NCI-H460 (cell line): ENCODE measurements around the gene RPL19. TPM values are rescaled to one million over a fixed set of nuclear protein-coding genes. Genes with fewer than 3 reads are reported as not detected.
"Not testable (repeated sequence)": the region's sequence is repeated elsewhere in the genome, so short reads cannot be mapped to it uniquely, and the experiment has no call there.

Experiments used
- DNase-seq: peaks from one replicate; pipeline ENCODE4 v3.0.0-alpha.2; 2016; ENCODE audit warnings: low read depth; ENCODE audit errors: extremely low read depth
- polyA plus RNA-seq: library from polyadenylated mRNA; depleted of rRNA; stranded (reverse); fragments of >200 nt; gene quantifications from 2 replicates; pipeline ENCODE4 v1.2.3, GENCODE V29; 2014; cell fraction: nucleus; rRNA removed
- total RNA-seq: library from RNA; depleted of rRNA; stranded (reverse); fragments of >200 nt; shearing (Covaris generic); gene quantifications from 2 replicates; pipeline ENCODE4 v1.2.3, GENCODE V29; 2014; rRNA removed

The RPL19 gene
- 4,756 and 4,857 TPM in 2 replicates for total RNA-seq
- polyA plus RNA-seq = 2,493 and 2,828 TPM in 2 replicates

DNA sequence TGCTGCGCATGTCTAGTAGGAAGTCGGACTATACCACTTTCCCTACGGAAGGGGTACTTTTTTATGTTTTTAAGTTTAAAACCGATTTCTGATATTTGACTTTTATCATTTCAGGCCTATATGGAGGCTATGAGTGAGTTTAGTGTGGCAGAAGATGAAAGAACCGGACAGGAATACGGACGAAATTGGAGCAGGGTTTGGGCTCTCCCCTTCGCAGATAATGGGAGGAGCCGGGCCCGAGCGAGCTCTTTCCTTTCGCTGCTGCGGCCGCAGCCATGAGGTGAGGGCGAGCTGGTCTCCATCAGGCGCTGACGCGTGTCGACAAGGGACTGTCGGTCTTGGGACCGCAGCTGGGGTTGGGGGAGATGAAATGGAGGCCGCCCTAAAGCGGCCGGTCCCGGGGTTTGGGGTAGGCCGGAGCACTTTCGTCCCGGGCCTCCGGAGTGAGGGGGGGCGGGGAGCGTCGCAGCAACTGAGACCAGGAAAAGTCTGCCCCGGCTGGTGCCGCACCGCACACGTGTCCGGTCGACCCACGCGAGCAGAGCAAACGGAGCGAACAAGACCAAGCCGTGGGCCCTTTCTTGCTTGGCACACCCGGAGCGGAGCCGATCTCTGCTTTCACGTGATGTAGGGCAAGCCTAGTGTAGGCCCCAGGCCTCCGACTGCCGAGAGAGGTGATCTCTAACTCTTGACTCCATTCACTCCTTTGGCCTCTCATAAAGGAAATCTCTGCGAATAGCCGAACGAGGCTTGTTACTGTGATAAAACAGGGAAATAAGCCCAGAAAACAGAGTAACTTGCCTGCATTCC lies at the start of gene RPL19:
TSS of gene RPL19 (plus strand) at position 214 of the 810 bp plus-strand sequence. CDS start at position 276, 62 bp downstream.
- DNase-seq = no peak

DNA sequence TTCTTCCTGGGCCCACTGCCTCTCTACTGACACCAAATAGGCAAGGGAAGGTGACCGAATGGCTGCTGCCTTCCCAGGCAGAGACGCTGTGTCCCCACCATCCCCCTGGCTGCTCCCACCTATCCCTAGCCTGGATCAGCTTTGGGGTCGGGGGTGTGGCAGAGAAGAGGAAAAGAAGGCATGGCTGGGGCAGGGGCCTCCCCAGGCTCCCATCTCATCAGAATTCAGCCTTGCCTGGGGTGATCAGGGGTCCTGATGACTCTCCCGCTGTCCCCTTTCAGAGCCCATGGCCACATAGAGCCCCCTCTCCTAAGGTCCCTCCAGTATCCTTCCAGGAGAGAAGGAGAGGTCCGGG lies 49.3 kb upstream of the RPL19 start:
- DNase-seq = no peak

DNA sequence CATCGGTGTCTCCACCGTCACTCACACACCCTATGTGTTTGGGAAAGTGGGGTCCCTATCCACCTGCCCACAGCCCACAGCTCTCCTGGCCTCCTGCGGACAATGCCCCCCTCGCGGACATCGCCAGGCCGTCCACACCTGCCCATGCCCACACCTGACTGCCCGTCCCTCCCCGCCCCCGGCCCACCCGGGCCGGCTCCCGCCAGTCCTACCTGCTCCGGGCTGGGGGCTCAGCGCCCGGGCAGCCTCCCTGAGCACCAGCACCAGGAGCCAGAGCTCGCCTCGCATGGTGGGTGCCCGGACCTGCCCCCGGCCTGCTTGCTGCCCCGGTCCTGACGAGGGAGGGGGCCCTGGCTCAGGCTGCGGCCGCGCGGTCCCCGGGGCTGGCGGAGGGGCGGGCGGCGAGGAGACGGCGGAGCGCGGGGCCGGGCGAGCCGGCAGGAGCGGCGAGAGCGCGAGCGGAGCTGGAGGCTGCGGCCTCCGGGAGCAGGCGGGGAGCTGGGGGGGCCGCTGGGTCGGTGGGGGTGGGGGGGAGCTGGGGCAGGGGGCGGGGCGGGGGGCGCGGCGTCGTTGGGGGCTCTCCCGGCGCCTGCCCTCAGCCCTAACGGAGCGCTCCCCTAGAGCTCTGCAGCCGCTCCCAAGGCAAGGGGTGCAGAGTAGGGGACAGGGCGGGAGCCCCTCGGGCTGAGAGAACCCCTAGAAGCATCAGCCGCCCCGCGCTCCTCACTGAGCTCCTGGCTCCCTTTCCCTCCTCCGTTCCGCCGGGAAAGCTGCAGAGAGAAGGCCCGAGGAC lies 48.7 kb upstream of the RPL19 start, which contains the start of gene PLXDC1:
TSS of gene PLXDC1 (minus strand) at position 488 of the 793 bp plus-strand sequence. CDS start at position 288, 200 bp downstream.
- no peak for DNase-seq

DNA sequence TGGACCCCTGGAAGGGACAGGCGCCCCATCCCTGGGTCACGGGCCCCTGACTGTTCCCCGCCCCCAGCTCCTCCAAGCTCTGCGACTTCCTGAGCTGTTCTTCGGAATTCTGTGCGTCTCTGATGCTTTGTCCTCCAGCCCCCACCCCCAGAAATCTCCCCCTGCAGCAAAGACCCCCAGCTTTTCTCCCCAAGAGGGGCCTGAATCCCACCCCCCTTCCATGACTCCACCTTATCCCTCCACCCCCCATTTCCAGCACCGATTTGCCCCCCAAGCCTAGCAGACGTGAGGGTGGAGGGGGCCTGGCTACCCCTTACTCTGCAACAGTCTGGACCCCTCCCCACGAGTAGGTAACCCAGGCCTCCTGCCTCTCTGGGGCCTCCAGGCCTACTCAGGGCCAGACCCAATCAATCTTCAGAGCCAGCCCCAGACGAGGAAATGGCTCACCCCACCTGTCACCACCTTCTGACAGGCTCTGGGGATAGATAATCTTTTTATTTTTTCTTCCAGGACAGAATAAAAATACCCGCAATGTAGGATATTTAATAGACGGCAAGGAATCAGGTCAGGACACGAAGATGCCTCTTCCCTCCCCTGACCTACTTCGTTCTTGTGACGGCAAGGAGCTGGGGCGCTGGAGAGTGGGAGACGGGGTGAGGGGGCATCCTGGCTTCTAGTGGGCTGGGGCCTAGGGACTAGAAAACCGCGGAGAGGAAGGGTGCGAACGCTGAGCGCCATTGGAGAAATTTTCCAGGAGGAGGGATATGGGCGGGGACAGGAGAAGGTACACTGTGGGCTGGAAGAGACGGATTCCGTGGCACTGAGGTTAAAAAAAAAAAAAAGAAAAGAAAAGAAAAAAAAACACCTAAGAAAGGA lies 47.9 kb upstream of the RPL19 start:
- no peak for DNase-seq

DNA sequence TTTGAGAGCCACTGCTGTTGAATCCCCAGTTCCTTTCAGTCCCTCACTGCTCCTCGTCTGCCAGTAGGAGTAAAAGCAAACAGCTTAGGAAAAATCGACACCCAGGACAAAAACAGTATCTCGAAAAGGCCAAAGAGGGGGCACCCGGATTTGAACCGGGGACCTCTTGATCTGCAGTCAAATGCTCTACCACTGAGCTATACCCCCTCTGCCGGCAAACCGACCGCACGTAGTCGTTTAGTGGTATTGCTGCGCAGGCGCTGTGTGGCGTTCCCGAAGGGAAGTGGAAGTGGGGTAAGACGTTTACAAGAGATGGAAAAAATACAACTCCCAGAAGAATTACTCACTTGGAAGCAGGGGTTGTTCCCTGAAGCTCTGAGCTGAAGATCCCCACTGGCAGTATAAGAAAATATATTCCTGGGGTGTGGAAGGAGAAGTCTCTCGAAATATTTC lies 46.5 kb upstream of the RPL19 start:
- peak; percentile 88 for DNase-seq

DNA sequence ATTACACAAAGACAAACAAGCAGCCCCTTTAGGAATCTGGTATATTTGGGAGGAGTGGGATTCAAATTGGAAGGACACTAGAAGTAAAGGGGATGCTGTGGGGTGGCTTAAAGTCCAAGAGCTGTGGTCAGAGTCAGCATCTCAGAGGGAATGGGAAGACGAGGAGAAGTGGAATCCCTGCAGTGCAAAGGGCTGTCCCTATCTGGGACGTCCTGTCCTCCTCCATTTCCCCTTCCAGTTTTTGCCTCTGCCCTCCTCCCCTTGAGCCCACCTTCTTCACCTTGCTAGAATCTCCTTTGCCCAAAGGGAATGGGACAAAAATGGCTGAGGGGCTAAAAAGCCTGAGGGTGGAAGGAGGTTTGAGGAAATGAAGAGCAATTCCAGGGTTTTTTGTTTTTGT lies 44.4 kb upstream of the RPL19 start:
- DNase-seq = no peak

DNA sequence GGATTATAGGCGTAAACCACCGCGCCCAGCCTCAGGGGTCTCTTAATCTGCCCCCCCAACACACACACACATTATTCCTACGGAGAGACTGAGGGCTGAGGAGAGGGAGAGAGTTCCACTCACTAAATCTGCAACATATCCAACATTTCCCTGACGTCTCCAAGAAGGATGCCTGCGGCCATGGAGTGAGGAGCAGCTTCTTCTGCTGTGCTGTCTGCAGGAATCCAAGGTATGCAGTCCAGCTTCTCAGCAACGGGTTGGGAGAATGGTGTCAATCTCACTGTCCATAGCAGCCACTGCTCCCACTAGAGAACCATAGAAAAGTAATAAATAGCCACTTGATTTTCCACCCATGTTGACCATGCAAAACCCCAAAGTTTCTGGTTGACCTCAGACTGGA lies 43.6 kb upstream of the RPL19 start:
- no peak for DNase-seq

DNA sequence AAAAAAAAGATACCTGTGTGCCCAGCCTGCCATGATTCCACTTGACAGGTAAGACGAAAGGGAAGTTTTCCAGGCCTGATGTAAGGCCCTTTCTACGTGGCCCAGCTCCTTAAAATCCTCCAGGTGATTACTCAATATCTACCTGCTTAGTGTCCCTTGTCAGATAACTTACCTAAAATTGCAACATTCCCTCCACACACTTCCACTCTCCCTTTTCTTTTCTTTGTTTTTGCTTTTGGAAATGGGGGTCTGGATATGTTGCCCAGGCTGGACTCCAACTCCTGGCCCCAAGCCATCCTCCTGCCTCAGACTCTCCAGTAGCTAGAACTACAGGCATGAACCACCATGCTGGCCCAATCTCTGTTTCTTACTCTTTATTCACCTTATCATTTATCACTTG lies 41.5 kb upstream of the RPL19 start:
- no peak for DNase-seq

DNA sequence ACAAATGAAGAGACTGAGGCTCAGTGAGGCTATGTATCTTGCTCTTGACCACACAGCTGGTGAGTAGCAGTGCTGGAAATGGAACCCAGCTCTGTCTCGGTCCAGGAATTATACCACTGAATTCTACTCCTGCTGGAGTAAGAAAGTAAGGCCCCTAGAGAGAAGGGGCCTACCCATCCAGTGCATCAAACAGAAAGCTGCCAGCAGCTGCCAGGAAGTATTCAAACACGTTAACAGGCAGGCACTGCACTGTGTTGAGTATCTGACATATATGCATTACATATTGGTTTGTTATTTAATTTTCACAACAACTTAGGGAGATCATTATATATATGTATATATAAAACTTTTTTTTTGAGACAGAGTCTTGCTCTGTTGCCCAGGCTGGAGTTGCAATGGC lies 38.1 kb upstream of the RPL19 start:
- no peak for DNase-seq

DNA sequence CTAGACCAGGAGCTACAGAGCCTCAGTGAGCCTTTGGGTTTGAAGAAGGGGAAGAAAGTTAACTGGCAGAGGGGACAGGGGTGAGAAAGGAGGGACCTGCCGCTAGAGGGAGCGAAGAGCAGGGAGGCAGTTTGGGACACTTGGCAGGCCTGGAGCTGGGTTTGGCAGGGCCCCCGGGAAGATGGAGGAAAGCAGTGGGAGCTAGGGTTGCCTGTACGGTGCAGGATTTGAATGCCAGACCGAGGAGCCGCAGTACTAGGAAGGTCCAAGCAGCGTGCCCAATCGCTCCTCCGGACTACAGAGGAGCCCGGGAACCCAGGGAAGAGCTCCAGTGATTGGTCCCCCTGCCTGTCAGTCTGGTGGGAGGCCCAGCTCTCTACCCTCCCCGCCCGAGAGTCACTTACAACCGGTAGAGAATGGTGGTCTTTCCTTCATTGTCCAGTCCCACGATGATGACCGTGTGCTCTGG lies 35.4 kb upstream of the RPL19 start:
- peak; percentile 73 for DNase-seq

DNA sequence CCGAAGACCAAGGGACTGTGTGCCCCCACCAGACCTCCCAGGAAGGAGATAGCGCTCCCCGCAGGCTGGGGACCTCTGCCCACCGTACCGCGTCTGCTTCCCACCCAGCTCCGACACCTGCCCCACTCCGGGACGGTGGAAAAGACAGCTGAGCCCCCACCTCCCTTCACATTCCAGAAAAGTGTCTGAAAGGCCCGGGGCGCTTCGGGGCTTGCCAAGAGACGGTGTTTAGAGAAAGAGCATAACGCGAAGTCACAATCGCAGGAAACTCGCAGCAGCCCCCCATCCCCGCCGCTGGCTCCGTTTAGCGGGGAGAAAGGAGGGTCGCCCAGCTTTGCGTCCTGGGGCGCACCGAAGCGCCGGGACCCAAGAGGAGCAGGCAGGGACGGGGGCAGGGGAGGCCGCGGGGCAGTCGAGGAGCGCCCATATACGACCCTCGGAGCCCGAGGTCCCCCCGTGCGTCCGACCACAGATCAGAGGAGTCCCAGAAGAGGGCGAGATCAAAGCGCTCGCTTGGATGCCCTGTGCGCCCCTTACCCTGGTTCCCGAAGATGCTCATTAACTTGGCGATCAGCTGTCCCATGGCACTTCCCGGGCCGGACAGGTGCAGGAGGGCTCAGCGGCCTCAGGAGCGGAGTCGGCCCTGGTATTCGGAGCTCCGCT lies 34.8 kb upstream of the RPL19 start:
- DNase-seq = no peak

DNA sequence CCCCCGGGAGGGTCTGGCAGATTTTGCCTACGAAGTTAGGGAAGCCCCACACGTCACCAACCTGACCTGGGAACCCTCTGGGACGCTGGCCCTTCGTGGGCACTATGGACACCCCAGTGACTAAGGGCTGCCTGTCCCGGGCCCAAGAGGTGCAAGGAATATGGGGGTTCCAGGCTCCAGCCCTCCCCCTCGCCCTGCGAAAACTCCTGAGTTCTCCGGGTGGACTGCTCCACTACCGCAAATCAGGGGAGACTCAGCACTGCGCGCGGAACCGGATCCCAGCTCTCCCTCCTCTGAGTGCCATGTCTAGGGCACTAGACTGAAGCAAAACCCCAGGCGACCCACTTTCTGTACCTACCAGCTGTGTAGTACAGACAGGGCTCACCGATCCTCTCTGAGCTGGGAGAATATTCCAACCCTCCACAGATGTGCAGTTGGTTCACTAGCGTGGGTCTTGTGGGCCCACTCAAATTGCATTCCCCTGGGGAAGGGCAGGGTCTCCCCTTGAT lies 34.2 kb upstream of the RPL19 start, which contains the start of gene ARL5C:
TSS of gene ARL5C (minus strand) at position 321 of the 509 bp plus-strand sequence. CDS start 401 bp downstream, outside the sequence.
- no peak for DNase-seq

DNA sequence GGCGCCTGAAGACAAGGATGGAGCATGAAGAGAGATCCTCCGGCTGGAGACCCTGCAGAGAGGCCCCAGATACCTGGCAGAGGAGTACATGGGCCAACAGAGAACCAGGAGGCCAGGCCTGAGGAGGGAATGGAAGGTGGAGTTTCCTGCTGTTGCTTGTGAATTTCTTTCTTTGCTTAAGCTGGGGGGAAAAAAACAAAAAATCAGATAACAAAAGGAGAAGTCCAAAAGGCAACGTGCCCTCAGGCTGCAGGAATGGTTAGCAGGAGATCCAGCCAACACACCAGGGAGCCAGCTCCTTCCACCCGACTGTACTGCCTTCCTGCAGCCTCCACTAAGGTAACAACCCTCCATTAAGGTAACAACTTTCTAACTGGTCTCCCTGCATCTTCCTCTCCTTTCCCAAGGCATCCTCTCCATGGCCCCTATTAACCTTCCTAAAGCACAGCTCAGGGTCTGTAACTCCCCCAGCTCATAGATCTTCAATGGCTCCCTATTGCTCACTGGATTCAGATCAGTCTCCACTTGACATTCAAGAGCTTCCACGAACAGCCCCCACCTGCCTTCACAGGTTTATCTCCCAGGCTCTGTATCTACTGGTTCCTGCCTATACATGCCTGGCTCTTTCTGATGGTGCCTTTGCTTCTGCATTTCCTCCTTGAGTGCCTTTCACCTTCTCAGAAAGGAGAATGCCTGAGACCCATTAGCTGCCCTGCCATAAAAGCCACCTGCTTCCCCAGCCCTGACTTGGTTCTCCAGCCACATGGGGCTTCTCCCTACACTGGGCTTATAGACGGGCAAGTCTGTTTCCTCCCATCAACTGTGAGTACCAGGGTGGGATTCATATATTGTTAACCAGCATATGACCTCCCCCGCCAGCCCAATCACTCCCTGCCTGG lies 33.4 kb upstream of the RPL19 start:
- DNase-seq = no peak

DNA sequence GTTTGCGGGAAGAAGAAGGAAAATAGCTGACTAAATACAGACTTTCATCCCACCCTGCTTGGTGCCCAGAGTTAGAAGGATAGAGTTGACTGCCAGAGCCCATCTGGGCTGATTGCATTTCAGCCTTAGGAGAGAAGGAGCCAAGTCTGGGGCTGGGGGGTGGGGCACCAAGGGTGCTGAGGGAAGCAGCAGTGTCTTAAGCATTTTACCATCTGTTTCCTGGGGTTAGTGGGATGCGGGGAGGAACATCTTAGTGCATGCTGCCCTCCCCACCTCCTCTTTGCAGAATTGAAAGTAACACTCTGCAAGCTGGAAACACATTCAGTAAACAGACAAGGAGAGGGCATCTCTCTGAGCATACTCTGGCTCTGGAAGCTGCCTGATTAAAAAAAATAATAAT lies 32.6 kb upstream of the RPL19 start:
- no peak for DNase-seq

DNA sequence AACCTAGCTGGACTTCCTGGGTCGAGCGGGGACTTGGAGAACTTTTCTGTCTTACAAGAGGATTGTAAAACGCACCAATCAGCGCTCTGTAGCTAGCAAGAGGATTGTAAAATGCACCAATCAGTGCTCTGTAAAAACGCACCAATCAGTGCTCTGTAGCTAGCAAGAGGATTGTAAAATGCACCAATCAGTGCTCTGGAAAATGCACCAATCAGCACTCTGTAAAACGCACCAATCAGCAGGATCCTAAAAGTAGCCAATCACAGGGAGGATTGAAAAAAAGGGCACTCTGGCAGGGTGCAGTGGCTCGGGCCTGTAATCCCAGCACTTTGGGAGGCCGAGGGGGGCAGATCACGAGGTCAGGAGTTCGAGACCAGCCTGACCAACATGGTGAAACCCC lies 31.6 kb upstream of the RPL19 start:
- not testable (repeated sequence) for DNase-seq

DNA sequence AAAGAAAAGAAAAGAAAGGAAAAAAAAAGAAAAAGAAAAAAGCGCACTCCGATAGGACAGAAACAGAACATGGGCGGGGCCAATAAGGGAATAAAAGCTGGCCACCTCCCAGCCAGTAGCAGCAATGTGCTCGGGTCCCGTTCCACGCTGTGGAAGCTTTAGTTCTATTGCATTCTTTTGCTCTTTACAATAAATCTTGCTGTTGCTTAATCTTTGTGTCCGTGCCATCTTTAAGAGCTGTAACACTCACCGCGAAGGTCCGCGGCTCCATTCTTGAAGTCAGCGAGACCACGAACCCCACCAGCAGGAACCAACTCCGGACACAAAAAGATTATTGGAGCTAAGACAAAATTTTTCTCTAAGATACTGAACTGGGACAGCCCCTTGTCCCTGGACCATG lies 31.0 kb upstream of the RPL19 start:
- DNase-seq = no peak

DNA sequence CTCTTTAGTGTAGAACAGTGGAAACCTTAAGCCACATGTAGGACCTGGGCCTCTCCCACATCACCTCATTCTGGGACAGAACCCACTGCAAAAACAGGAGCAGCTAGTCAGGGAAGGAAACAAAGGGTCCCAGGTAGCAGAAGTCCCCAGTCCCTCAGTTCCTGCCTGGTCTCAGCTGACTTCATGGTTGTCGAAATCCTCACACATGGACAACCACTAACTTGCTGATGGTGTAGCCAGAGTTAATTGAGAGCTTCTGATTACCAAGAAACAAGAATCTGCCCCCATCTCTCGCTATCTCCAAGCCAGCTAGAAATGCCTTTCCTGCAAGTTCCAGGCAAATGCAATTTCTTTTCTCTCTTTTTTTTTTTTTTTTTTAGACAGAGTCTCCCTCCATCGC lies 30.6 kb upstream of the RPL19 start:
- DNase-seq = no peak

DNA sequence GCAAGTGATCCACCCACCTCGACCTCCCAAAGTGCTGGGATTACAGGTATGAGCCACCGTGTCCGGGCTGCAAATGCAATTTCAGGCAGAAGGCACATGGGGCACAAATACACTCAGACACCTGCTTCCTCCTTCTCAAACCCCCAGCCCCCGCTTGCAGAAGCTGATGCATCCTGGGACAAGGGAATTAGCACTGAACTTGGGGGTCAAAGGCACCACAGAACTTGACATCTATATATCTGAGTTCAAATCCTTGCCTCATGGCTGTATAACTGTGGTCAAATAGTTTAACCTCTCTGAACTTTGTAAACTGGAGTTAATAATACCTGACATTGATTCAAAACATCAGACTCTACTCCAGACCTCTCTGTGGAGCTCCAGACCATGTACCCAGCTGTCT lies 30.0 kb upstream of the RPL19 start:
- no peak for DNase-seq

DNA sequence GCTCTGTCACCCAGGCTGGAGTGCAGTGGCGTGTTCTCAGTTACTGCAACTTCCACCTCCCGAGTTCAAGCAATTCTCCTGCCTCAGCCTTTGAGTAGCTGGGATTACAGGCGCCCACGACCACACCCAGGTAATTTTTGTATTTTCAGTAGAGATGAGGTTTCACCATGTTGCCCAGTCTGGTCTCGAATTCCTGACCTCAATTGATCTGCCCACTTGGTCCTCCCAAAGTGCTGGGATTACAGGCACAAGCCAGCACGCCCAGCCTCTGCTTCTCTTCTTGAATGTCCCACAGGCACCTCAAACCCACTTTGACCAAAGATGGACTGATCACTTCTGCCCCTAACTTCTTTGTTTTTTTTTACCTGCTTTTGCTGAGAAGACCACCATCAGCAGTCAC lies 29.5 kb upstream of the RPL19 start:
- DNase-seq = no peak
